HCT116 (cell line): Measurements from ENCODE around the gene PGGHG.

Experiments used
- YY1 ChIP-seq: IDR thresholded peaks from 2 replicates; pipeline ENCODE4 v1.6.1; 2011; ENCODE audit warnings: low read length, low read depth, moderate library complexity, mild to moderate bottlenecking; ENCODE audit not compliant: insufficient replicate concordance; ENCODE audit errors: extremely low read depth
- ZNF274 ChIP-seq: fragments of 200-500 bp; sonication (Bioruptor generic); IDR thresholded peaks from 2 replicates; pipeline ENCODE4 v1.6.1; 2014; ENCODE audit warnings: mild to moderate bottlenecking, low read depth, low read length, inconsistent platforms
- TF ChIP-seq, protein P1 (sequence below), 3 experiments: fragments of 200-600 bp in 1 of 3; sonication (generic) in 1 of 3; IDR thresholded peaks in 2 of 3; conservative IDR thresholded peaks in 1 of 3; 2 replicates each; pipeline ENCODE4 v1.5.1; 2012 to 2017; ENCODE audit warnings: low read depth in 2 of 3, low read length in 2 of 3, antibody characterized with exemption in 1 of 3, borderline replicate concordance in 1 of 3, control low read depth in 1 of 3, mild to moderate bottlenecking in 1 of 3, mixed read lengths in 1 of 3, mixed run types in 1 of 3, moderate library complexity in 1 of 3; ENCODE audit not compliant: insufficient read depth in 1 of 3

DNA sequence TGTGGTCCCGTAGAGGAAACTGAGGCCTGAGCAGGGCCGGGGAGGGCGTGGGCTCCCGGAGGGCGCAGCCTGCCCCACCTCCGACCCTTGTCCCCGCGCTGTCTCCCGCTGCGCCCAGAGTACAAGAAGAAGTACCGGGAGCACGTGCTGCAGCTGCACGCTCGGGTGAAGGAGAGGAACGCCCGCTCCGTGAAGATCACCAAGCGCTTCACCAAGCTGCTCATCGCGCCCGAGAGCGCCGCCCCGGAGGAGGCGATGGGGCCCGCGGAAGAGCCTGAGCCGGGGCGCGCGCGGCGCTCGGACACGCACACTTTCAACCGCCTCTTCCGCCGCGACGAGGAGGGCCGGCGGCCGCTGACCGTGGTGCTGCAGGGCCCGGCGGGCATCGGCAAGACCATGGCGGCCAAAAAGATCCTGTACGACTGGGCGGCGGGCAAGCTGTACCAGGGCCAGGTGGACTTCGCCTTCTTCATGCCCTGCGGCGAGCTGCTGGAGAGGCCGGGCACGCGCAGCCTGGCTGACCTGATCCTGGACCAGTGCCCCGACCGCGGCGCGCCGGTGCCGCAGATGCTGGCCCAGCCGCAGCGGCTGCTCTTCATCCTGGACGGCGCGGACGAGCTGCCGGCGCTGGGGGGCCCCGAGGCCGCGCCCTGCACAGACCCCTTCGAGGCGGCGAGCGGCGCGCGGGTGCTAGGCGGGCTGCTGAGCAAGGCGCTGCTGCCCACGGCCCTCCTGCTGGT is 8.8 kb upstream of the PGGHG start:
- TF ChIP-seq YY1: no peak
- TF ChIP-seq ZNF274: no peak
- TF ChIP-seq, protein P1, sequence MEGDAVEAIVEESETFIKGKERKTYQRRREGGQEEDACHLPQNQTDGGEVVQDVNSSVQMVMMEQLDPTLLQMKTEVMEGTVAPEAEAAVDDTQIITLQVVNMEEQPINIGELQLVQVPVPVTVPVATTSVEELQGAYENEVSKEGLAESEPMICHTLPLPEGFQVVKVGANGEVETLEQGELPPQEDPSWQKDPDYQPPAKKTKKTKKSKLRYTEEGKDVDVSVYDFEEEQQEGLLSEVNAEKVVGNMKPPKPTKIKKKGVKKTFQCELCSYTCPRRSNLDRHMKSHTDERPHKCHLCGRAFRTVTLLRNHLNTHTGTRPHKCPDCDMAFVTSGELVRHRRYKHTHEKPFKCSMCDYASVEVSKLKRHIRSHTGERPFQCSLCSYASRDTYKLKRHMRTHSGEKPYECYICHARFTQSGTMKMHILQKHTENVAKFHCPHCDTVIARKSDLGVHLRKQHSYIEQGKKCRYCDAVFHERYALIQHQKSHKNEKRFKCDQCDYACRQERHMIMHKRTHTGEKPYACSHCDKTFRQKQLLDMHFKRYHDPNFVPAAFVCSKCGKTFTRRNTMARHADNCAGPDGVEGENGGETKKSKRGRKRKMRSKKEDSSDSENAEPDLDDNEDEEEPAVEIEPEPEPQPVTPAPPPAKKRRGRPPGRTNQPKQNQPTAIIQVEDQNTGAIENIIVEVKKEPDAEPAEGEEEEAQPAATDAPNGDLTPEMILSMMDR (IDR thresholded peaks at IDR 0.05 in 2 of 3, conservative IDR thresholded peaks at IDR 0.05 in 1 of 3; ENCODE audit: borderline replicate concordance in 1 of 3, insufficient read depth in 1 of 3, low read depth in 2 of 3, low read length in 2 of 3): no peak
